Prostate gland (tissue), 2 donors: ENCODE results near the gene TCAP. TPM values are rescaled to one million over a fixed set of nuclear protein-coding genes. Genes with fewer than 3 reads are reported as not detected.

Source experiments
- DNase-seq: peaks from one replicate; pipeline ENCODE4 v3.0.0-alpha.2; 2019; ENCODE audit warnings: low spot score
- H3K27ac ChIP-seq, 2 donors: fragments of 200-600 bp; sonication (generic); 2 replicates each; pipeline ENCODE4 v1.5.1; 2017 to 2019
- H3K27me3 ChIP-seq: fragments of 200-600 bp; sonication (generic); replicated peaks from 2 replicates; pipeline ENCODE4 v1.5.1; 2019; ENCODE audit not compliant: insufficient read depth
- H3K36me3 ChIP-seq, 2 donors: fragments of 200-600 bp; sonication (generic); 1 replicate in 1 of 2; 2 replicates in 1 of 2; pipeline versions ENCODE4 v1.5.1 to v1.8.1; 2017 to 2019
- H3K4me1 ChIP-seq: fragments of 200-600 bp; sonication (generic); replicated peaks from 2 replicates; pipeline ENCODE4 v1.5.1; 2019
- H3K4me3 ChIP-seq, 2 donors: fragments of 200-600 bp; sonication (generic); 2 replicates each; pipeline ENCODE4 v1.5.1; 2017 to 2019
- H3K9me3 ChIP-seq: fragments of 200-600 bp; sonication (generic); 2 replicates; pipeline ENCODE4 v1.5.1; 2017
- CTCF ChIP-seq, 4 experiments: fragments of 200-600 bp in 2 of 4; fragments of 450-650 bp in 2 of 4; sonication (generic) in 2 of 4; IDR thresholded peaks; 1 replicate in 3 of 4; 2 replicates in 1 of 4; pipeline ENCODE4 v1.5.1; 2016 to 2019; ENCODE audit warnings: antibody characterized with exemption in 4 of 4, mild to moderate bottlenecking in 2 of 4, moderate library complexity in 2 of 4
- POLR2A ChIP-seq: fragments of 450-650 bp; IDR thresholded peaks from one replicate; pipeline ENCODE4 v1.6.1; 2016; ENCODE audit warnings: antibody characterized with exemption, mild to moderate bottlenecking
- POLR2AphosphoS5 ChIP-seq: sonication (generic); formaldehyde crosslinking; IDR thresholded peaks from one replicate; pipeline ENCODE4 v1.6.1; 2017; ENCODE audit warnings: antibody characterized with exemption
- WGBS: methylation state at CpG from one replicate; pipeline ENCODE4 v1.1.5; 2018; 5-methylcytosine and 5-hydroxymethylcytosine counted together
- intact Hi-C: fragments of 100-400 bp; cut with DNase I; formaldehyde crosslinking; loops from one replicate; pipeline ENCODE4 v1.14.2; 2022
- total RNA-seq, 2 donors: library from RNA; depleted of rRNA; stranded (reverse); fragments of >200 nt; gene quantifications; one replicate each; pipeline ENCODE4 v1.1.0, GENCODE V29; 2016

TCAP gene
- total RNA-seq, 2 donors from 2014 or later = 4.3 to 44.3 TPM

DNA sequence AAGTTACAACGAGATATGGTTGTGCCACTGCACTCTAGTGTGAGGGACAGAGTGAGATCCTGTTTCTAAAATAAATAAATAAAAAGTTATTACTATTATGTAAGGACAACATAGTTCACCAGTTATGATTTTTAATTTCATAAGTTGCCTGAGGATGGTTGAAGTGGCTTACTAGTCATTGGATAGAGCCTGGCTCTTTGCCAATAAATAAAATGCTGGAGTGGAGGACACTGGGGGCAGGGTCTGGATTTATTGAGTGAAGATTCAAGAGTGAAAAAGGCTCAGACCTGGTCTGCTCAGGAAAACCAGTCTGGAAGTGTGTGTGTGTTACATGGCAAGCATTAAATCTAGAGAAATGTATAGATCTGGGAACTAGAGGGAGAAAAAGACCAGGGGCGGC lies 26.1 kb upstream of the TCAP start:
- H3K36me3 ChIP-seq = no peaks in the 10 kb centered on the region
- H3K9me3 ChIP-seq = no peaks in the 10 kb centered on the region
- H3K4me3 ChIP-seq = no peak overlapping the region
- no peaks in the 10 kb centered on the region for H3K27me3 ChIP-seq
- no peak overlapping the region for H3K27ac ChIP-seq
- intact Hi-C loops = loop anchor here (5.0 kb wide), 1 partner anchor 38 kb away; no protein-coding TSS in a partner anchor
- no peak for DNase-seq
- H3K4me1 ChIP-seq = peaks cover 19% of the 10 kb centered on the region
- 63% methylated on average over 2 of the region's 2 CpGs for WGBS
- TF ChIP-seq POLR2A = no peak
- TF ChIP-seq CTCF (IDR thresholded peaks at IDR 0.05) = no peak
- TF ChIP-seq POLR2AphosphoS5 = no peak

GRCh38 chr17:39639566-39640458 lies 25.3 kb upstream of the TCAP start:
- no peak for DNase-seq
- 85% methylated on average over 11 of the region's 11 CpGs for WGBS
- Histone ChIP-seq H3K27me3 (no peaks in the 10 kb centered on the region), H3K4me1 (peaks cover 20% of the 10 kb centered on the region), H3K4me3 (no peak overlapping the region), H3K9me3 (no peaks in the 10 kb centered on the region), H3K36me3 (no peaks in the 10 kb centered on the region), H3K27ac (no peak overlapping the region)
- intact Hi-C loops = loop anchor here (5.0 kb wide), 1 partner anchor 37 kb away; no protein-coding TSS in a partner anchor
- no peak for TF ChIP-seq CTCF (IDR thresholded peaks at IDR 0.05)
- no peak for TF ChIP-seq POLR2A
- no peak for TF ChIP-seq POLR2AphosphoS5

- no peak for DNase-seq
- intact Hi-C loops = no loop called here
- Histone ChIP-seq H3K27me3 (no peaks in the 10 kb centered on the region), H3K4me1 (peaks cover 20% of the 10 kb centered on the region), H3K9me3 (no peaks in the 10 kb centered on the region), H3K27ac (no peak overlapping the region), H3K36me3 (no peaks in the 10 kb centered on the region), H3K4me3 (no peak overlapping the region)
- 62% methylated on average over 4 of the region's 4 CpGs for WGBS
- TF ChIP-seq POLR2A = no peak
- no peak for TF ChIP-seq CTCF (IDR thresholded peaks at IDR 0.05)
- no peak for TF ChIP-seq POLR2AphosphoS5
These were observed 24.5 kb upstream of the TCAP start for GRCh38 chr17:39640591-39641031.

GRCh38 chr17:39641097-39641496 lies 24.1 kb upstream of the TCAP start:
- Histone ChIP-seq H3K4me1 (peaks cover 20% of the 10 kb centered on the region), H3K27me3 (no peaks in the 10 kb centered on the region), H3K27ac (no peak overlapping the region), H3K4me3 (no peak overlapping the region), H3K9me3 (no peaks in the 10 kb centered on the region), H3K36me3 (no peaks in the 10 kb centered on the region)
- WGBS = 94% methylated on average over 4 of the region's 4 CpGs
- intact Hi-C loops = no loop called here
- DNase-seq = no peak
- TF ChIP-seq POLR2AphosphoS5 (no peak), POLR2A (no peak), CTCF (IDR thresholded peaks at IDR 0.05) (no peak)

DNA sequence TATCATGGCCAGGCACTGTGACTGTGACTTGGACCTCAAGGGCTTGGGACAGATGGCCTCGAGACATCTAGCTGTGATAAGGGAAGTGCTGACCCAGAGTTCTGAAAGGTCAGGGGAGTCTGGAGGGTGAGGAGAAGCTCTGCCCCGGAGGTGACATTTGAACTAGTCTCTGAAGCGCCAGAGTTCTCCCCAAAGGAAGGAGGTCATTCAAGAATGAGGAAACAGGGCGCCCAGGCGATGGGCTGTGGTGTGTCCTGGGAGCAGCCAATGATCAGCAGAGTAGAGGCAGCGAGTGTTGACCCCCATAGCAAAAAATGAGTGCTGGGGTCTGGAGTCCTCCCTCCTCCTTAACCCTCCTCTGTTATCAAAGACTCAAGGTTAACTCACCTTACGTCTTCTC lies 23.3 kb upstream of the TCAP start:
- TF ChIP-seq CTCF (IDR thresholded peaks at IDR 0.05) (no peak), POLR2AphosphoS5 (no peak), POLR2A (no peak)
- Histone ChIP-seq H3K4me3 (no peak overlapping the region), H3K9me3 (no peaks in the 10 kb centered on the region), H3K27ac (no peak overlapping the region), H3K4me1 (peaks cover 13% of the 10 kb centered on the region), H3K36me3 (no peaks in the 10 kb centered on the region), H3K27me3 (no peaks in the 10 kb centered on the region)
- 84% methylated on average over 7 of the region's 7 CpGs for WGBS
- intact Hi-C loops = no loop called here
- no peak for DNase-seq
